NCI-H524 treated with DMSO at 0.1 percent for 48 hours (cell line): ENCODE measurements around the gene EBF3.

Source experiments
- DNase-seq: peaks from one replicate; lab custom pipeline; 2025; lab: John Stamatoyannopoulos, UW

The EBF3 gene

DNA sequence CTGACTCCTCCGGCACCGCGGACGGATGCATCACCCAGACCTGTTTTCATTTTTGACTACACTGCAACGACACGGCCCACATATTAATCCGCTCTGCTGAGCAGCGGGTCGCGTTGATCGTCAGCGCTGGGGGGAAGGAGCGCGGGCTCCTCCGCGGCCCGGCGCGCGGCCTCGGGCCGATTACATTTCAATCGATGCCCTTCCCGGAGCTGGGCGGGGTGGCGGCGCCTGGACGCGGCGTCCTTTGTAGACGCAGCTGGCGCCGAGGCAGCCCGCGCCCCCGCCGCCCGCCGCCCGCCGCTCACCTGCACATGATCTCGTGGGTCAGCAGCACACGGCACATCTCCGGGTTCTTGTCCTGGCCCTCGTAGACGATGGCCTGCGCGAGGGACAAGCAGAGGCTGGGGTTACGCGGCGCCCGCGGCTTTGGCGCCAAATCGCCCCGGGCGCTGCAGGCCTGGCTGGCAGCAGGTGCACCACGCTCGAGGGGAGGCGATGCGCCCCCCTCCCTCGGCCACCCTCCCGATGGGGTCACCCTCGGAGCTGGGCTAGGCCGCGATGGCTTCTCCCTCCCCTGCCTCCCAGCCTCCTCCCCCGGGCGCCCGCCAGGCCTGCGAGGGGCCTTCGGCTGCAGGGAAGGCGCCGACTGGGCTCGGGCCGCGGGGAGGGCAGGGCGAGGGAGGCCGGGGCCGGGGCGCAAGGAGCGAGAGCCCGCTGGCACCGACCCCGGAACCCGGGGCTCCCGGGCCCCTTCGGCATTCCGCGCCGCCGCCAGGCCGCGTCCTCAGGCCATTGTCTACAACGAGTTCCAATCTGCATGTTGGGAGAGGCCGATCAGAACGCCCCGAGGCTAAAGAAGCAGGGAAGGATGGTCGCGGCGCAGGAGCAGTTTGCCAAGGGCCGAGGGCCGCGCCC lies 5.2 kb downstream of the EBF3 start:
- DNase-seq: no peak

DNA sequence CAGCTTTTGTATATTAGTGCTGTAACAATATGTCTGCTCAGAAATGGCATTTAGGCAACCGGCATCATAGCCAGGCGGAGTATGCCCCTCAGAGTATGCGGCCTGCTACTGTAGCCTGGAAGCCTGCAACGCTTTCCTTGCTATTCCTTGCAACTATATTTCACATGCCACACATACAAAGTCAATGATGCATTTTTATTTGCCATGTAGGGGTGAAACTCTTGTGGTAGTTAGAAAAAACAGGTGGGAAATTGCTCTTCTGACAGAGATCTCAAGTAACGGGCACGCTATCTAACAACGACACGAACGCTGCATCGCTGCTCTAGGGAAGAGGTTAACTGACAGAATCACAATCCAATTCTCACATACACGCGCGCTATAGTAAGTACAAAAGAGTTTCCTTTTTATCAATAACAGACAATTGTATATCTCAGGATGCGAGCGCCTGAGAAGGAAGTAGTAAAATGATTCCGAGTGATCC lies 5.9 kb downstream of the EBF3 start:
- no peak for DNase-seq

DNA sequence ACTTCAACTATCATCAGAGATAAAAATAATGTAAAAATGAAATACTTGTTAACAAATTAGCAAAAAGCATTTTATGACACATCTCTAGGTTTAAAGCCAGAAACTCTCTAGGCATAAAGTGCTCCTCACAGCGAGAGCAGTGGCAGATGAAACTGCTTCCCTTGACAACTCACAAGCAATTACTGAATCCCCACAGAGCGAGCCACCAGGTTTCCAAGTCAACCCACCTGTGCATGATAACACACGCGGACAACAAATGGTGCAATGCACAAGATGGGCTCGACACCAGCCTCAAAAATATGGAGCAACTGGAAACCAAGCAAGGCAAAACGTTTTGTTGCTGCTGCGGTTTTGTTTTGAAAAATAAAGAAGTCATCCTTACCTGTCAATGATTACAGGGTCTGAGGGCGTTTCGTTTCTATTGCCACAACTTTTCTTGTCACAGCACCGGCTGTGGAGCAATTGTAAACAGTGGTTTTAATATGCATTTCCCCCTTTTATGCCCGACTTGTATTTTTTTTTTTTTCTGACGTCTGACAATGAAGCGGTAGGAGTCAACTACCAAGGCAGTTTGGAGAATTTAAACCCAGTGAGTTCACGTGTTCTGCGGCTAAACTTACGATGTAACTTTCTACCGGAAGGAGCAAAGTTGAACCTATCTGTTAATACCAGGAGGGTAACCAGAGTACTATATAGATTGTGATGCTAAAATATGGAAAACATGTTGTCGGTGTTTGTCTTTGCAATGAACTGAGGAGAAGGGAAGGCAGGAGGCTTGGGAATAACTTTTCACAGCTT lies 7.0 kb downstream of the EBF3 start:
- DNase-seq: no peak

DNA sequence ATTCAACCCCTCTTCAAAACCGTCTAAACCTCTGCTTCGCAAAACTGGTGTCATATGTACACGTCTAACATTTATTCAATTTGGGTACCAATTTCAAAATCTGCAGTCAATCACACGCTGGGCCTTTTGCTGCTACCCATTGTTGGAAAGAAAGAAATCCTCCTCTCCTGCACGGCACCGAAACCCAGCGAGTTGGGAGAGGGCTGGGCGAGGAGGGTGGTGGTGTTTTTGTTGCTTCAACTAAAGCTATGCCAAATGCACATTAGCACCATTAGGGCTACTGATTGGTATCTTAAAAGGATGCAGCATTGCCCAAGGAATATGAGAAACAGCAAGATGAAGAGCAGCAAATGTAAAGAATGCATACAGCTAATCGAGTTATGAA lies 7.8 kb downstream of the EBF3 start:
- no peak for DNase-seq

DNA sequence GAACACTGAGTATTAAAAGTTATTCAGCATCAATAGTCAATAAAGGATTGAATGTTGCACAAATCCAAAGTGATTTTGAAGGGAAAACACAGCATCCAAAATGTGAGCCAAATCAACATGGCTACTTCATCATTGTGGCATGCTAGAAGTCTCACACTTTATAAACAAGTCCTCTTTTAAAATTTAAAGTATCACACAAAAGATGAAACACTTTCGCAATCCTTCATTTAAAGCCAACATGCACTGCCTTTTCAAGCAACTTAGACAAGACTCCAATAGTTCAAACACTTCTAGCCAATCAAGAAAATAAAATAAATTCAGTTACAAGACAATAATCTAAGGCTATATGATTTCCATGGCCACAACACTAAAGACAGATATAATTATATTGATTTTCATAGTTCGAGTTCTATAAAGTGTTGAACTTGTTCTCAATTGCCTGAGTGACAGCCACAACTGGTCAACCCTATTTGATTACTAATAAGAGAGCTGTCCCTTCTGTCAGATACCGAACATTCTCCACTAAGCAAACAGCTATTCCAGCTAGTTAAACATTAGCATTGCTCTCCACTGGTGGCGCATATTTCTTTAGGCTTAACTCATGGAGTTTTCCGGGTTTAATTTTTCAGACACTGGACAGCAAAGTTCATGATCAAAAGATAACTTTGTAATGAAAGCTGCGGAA lies 8.3 kb downstream of the EBF3 start:
- no peak for DNase-seq

DNA sequence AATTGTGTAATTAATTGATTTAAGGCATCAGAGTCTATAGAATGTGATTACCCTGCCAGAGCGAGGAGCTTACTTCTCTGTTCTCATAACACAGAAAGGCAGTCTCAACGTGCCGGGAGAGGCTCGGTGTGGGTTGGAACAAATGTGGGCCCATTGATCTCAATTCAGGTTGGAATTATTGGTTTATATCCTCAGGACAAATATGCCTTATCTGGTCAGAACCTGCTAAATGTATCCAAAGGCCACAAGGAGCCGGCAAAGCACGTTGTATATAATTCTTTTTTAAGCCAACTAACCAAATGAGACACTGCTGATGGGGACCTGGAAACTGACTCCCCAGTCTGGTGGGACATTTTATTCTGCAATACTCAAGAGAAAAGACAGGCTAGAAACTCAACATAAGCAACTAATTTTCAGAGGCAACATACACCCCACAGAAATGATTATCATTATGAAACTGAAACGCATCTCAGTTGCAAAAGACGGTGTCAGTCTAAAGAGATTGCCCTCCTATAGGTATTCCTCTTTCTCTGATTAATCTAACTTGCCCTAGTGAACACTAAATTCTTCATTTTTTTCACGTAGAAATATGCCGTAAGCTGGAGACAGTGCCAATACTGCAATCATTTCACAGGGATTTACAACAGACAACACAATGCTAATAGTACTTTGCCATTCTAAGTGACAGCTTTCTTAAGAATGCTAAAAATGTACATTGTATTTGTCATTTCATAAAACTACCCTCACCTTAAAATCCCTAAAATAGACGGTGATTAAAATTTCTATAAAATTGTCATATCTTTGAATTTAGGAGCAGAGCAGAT lies 9.4 kb downstream of the EBF3 start:
- DNase-seq: no peak

DNA sequence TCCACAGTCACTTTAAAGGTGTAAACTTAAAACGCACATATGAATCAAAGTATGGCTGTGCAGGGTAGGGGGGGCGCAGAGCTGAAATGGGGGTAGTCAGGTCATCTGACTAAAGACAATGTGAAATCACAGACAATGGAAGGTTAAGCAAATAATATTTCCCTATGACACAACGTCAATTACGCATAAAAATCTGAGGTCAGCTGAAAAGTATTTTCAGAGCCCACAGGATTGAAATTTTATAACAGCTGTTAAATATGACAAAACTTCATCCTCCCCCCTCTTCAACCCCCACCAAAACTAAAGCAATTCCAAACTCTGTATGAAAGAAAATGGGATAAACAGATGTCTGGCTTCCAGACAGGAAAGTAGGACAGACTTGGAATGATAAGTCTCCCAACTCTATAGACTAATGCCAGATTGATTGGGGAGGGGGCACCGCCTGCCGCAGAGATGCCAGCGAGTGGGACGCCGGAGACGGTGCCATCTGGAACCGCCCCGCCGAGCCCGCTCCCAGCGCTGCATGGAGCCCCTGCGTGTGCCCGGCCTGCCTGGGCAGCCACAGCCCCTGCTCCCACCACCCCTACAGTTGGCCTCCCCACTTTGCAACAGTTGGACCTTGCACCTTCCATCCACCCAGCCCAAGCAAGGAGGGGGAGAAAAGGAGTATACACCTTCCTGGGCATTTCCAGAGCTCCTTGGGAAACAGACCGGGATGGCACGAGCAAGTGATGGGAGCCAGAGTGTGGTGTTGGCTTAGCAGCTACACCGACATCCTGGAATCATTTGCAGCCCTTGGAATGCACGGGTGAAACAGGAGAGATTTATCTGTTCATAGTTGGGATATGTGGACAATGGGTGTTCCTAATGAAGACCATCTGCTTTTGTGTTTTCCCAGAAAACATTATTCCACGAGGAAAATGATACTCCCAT lies 10.7 kb downstream of the EBF3 start:
- DNase-seq: no peak

DNA sequence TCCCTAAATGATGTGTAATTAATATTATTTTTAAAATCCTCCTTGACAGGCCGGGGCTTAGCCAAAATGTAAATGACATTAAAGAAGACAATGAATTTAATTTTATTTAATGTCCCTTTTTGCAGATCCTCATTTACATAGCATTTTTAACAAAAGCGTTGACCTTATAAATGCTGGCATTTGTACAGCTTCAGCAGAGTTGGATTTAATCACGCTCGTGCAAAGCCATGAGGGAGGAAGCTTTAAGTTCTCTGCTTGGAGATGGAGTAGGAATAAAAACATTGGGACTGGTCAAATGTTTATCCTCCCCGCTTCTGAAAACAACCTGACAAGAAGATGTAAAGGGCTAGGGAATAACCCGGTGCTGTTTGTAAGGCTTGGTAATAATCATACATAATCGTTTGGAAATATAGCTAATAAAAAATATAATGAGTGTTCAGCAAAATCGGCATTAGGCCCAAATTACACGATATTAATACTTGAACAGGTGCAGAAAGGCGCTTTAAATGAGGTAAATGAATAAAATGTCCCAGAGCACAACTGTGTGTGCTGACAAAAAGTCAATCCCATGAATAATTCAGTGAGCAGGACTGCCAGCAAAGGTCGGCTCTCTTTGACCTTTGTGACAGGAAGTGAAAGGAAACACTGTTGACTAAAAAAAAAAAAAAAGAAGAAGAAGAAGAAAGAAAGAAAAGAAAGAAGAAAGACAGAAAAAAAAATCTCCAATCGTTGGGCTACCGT lies 11.5 kb downstream of the EBF3 start:
- DNase-seq: no peak

DNA sequence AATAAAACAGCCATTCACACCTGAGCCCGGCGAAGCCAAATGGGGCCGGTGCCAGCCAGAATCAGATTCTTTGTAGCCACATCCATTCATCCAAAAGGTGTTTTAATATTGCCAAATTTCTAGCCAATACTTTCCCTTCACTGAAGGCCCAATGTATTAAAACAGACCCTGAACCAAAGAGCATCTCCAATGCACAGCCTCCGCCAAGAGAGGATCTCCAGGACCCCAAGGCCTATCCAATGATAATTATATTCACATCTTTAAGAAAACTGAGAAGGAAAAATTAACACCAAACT lies 12.2 kb downstream of the EBF3 start:
- no peak for DNase-seq

DNA sequence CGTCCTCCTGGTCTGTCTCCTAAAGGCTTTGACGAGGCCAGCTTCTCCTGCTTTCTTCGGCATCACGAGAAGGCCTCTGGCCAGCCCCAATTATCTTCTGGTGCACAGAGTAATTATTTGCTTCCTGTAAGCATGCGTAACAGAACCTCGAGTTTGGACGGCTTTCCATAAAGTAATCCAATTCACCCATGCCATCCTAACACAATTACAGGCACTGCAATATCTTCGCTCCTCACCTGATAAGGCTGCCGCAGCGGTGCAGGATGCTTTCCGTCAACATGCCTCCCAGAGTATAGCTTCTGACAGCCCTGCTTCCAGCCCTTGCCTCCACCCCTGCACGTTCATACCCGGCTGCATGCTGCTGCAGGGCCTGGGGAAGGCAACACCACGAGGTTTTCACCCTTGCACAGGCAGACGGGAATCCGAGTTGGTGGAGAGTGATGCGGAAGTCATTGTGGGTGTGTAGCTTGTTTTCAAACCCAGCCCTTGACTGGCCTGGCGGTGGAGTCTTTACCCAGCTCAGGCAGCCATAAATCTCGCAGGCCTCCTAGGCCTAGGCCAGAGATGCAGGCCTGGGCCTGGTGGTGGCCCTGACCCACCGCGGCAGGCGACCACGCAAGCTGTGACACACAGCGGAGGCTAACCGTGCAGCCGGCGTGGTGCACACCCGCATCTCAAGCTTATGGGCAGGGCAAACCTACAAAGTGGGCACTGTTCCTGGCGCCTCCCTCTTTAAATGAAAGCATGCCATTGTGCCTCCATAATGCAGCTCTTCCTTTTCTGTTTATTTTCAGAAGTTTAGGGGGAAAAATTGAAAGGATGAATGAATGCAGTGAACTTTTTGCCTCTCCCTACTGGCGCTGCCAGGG lies 12.7 kb downstream of the EBF3 start:
- no peak for DNase-seq

DNA sequence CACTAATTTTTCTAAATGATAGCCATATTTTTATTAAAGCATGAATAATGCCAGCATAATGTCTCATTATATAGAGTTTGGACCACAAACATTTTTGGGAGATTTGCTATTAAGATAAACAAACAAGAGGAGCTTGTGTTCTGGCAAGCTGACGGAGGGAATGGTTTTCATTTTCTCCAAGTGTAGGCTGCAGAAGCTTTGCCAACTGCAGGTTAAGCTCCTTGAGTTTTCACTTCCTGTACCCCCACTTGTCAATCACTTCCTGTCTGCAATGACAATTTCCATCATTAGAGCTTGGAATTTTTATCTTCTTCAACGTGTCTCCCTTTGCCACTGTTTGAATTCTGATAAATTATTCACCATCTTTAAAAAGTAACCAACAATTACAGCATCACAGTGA lies 13.4 kb downstream of the EBF3 start:
- DNase-seq: no peak

DNA sequence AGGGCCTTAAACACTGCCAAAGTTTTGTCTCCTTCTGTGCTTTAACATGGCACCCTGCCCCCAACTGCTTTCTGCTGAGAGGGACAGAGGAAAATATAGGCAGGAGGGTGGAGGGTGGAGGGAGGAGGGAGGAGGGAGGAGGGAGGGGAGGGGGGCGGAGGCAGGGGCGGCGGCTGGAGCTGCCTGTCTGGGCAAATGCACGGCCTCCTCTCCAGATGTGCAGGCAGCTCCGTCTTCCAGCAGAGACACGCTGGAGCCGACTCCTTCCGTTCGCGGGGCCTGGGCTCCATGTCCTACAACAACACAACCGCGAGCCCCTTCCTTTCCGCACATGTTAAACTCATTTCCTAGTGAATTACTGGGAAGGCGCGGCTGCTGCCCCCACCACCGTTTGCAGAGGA lies 14.2 kb downstream of the EBF3 start:
- no peak for DNase-seq

DNA sequence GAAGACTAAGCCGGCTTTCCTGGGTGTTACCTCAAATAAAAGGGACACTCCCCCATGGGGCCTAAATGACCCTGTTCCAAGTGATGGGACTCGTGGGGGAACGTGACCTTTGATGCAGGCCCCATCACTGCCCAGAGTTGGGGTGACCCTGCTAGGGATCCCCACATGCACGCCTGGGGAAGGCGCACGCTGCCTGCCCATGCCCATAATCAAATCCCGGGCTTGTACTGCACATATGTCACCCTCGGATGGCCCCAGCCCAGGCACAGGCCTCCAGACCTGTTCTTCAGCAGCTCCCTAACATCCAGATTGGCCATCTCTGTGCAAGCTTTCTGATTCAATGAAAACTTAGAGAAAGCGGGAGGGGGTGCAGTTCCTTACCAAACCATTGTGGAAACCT lies 14.7 kb downstream of the EBF3 start:
- no peak for DNase-seq

DNA sequence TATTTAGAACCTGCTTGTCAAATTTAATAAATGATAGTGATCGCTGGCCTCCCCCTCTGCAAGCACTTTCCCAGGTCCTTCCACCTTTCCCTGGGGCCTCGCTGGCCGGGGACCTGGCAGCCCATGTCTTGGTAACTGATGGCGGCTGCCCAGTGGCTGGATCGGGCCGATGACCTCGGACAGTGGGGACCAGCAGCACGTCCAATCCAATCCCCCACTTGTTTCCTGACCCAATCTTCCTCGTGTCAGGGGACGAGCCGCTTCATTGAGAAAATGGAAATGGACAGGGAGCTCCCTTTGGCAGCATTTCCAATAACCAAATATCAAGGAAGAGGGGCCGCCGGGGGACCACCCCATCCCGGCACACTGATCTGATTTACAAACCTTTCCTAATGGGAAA lies 17.2 kb downstream of the EBF3 start:
- no peak for DNase-seq

DNA sequence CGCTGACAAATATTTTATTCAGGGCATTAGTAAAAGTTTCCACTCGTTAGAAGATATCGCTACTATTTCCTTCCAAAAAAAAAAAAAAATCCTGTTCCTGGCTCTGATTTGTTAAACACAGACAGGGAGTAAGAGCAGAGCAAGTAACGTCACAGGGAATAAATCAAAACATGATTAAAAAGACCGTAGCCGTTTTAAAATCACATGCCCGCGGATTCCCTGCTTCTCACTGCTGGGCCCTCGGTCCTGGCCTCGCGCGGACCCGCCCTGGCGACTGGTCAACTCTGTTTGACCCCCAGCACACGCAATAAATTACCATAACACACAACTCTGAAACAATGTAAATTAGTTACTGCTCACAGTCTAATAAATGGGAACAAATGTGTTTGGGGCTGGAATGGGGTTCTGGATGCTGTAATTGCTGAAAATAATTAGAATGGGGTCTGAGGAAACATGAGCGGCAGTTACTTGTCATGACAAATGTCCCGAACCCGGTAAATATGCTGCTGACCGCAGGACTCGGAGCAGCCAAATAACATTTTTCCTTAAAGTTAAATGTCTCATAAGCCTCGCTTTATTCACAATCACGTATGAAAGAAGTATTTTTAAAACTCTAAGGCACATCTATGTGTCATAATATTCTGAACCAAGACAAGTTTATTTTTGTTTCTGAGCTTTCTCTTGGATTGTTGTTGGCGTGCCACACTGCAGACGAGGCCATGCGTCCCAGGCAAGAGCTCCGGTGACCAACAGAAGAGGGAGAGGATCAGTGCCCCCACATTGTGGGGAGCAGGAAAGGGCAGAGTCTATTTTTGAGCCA lies 17.9 kb downstream of the EBF3 start:
- no peak for DNase-seq

DNA sequence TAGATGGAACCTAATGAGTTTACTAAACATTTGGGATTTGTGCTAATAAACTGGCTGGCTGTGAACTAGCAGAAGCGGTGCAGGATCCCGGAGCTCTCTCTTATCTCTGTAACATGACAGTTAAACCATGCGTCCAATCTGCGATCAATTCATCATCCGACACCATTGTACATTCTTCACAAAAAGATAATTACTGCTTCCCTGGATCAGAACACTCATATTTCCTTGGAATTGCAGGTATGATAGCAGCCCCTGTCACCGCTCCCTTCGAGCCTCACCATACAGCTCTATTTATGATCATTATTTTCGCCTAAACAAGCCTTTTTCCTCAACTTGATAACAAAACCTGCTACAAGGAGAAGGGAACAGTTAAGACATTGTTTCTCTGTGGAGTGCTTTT lies 18.5 kb downstream of the EBF3 start:
- DNase-seq: no peak

DNA sequence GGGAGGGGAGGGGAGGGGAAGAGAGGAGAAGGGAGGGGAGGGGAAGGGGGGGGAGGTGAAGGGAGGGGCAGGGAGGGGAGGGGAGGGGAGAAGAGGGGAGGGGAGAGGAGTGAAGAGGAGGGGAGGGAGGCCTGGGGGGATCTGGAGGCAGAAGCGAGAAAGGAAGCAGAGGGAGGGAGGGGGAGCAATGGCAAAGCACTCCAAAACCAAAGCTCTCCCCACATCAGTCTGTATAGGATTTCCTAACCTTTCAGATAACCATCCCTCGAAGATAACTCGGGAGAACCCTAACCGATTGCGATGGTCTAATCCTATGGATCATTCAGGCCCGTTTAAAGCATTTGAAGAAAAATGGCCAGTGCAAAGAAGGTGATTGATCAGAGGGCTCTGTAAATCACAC lies 19.0 kb downstream of the EBF3 start:
- no peak for DNase-seq

DNA sequence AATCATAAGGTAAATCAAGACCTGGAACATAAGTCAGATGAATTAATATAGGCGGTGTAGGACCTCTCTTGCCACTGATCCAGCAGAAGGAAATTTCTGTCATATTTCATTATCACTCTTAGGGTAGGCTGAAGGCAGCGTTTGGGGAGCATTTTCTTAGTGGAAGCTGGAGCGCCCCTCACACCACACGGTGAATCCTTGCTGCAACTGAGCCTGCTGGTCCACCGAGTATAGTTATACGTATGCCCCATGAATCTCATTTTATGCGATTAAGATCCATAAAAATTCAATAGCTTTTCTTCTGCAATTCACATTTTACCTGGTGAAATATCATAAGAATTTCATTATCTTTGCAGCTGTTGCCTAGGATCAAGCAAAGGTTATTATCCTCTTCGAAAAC lies 19.6 kb downstream of the EBF3 start:
- no peak for DNase-seq
